Bronchial epithelial cell (primary cell): ENCODE results near the gene ELAVL3. TPM values are rescaled to one million over a fixed set of nuclear protein-coding genes. Genes with fewer than 3 reads are reported as not detected.

Source experiments
- DNase-seq: peaks from one replicate; pipeline ENCODE4 v3.0.0-alpha.2; 2010; ENCODE audit warnings: low read depth
- FAIRE-seq: peaks from 2 replicates; lab custom pipeline; 2011; peaks lifted over from hg19 to GRCh38; lab: Jason Lieb, UNC
- H3K27me3 ChIP-seq: 2 replicates; pipeline ENCODE4 v1.5.1; 2011; ENCODE audit warnings: low read length; ENCODE audit not compliant: control insufficient read depth, insufficient read depth
- H3K36me3 ChIP-seq: 2 replicates; pipeline ENCODE4 v1.5.1; 2011; ENCODE audit warnings: low read length; ENCODE audit not compliant: control insufficient read depth, insufficient read depth
- H3K4me3 ChIP-seq: 2 replicates; pipeline ENCODE4 v1.5.1; 2011; ENCODE audit warnings: mild to moderate bottlenecking, low read depth, low read length, control low read depth
- total RNA-seq: library from RNA; depleted of rRNA; stranded (reverse); fragments of >200 nt; gene quantifications from 2 replicates; pipeline ENCODE4 v1.2.1, GENCODE V29; 2014
- TF ChIP-seq, protein P1 (sequence below): IDR thresholded peaks from 2 replicates; pipeline ENCODE4 v1.5.1; 2011; ENCODE audit warnings: mild to moderate bottlenecking, moderate library complexity, low read length, control low read depth, inconsistent platforms; ENCODE audit not compliant: insufficient read depth, severe bottlenecking

Gene ELAVL3
- total RNA-seq, 1 donor from 2014 or later, result not detected

DNA sequence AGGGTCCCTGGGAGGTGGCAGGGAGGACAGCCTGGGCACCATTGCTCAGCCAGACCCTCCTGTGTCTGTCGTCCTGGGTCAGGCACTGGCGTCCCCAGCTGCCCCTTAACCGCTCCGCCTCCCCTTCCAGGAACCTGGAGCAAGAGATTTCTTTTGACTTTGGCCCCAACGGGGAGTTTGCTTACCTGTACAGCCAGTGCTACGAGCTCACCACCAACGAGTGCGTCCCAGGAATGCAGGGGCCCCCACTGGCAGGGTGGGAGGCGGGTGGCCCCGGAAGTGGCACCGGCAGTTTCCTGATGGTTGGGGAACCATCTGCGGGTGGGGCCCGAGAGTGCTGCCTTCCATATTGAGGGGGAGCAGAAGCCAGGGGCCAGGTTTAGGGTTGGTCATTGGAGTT lies 32.4 kb downstream of the ELAVL3 start:
- H3K36me3 ChIP-seq, result peaks cover 26% of the 10 kb centered on the region
- H3K27me3 ChIP-seq, result no peaks in the 10 kb centered on the region
- no peak for DNase-seq
- H3K4me3 ChIP-seq, result no peak overlapping the region
- FAIRE-seq, result no peak
- TF ChIP-seq, protein P1, sequence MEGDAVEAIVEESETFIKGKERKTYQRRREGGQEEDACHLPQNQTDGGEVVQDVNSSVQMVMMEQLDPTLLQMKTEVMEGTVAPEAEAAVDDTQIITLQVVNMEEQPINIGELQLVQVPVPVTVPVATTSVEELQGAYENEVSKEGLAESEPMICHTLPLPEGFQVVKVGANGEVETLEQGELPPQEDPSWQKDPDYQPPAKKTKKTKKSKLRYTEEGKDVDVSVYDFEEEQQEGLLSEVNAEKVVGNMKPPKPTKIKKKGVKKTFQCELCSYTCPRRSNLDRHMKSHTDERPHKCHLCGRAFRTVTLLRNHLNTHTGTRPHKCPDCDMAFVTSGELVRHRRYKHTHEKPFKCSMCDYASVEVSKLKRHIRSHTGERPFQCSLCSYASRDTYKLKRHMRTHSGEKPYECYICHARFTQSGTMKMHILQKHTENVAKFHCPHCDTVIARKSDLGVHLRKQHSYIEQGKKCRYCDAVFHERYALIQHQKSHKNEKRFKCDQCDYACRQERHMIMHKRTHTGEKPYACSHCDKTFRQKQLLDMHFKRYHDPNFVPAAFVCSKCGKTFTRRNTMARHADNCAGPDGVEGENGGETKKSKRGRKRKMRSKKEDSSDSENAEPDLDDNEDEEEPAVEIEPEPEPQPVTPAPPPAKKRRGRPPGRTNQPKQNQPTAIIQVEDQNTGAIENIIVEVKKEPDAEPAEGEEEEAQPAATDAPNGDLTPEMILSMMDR, result no peak

DNA sequence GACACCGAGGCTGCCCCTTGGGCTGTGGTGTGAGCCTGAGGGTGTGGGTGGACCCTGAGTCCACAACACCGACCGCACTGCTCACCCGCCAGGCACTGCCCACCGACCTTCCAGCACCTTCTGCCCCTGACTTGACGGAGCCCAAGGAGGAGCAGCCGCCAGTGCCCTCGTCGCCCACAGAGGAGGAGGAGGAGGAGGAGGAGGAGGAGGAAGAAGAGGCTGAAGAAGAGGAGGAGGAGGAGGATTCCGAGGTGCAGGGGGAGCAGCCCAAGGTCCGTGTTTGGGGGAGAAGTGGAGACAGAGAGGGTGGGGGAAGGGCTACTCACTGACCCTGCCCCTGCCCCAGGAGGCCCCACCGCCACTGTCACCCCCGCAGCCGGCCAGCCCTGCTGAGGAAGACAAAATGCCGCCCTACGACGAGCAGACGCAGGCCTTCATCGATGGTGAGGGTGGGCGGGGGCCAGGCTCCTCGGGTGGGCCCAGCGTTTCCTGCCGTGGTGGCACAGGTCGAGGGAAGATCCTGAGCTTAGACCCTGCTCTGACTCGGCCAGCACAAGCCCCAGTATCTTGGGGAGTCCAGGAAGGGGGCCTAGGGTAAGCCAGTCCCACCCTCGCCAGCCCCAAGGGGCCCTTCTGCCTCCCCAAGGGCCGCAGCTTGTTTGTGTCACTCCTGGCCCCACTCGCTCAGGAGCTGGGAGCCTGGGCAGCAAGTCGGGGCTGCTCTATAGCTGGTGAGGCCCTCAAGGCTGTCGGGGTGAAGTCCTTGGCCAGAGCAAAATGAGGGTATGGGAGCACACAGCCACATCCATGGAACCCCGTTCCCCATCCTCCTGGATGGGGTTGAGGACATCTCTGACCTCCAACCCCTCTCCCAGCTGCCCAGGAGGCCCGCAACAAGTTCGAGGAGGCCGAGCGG lies 33.2 kb downstream of the ELAVL3 start:
- TF ChIP-seq, protein P1, result no peak
- no peak for FAIRE-seq
- H3K27me3 ChIP-seq, result no peaks in the 10 kb centered on the region
- no peak for DNase-seq
- H3K4me3 ChIP-seq, result no peak overlapping the region
- peaks cover 26% of the 10 kb centered on the region for H3K36me3 ChIP-seq

DNA sequence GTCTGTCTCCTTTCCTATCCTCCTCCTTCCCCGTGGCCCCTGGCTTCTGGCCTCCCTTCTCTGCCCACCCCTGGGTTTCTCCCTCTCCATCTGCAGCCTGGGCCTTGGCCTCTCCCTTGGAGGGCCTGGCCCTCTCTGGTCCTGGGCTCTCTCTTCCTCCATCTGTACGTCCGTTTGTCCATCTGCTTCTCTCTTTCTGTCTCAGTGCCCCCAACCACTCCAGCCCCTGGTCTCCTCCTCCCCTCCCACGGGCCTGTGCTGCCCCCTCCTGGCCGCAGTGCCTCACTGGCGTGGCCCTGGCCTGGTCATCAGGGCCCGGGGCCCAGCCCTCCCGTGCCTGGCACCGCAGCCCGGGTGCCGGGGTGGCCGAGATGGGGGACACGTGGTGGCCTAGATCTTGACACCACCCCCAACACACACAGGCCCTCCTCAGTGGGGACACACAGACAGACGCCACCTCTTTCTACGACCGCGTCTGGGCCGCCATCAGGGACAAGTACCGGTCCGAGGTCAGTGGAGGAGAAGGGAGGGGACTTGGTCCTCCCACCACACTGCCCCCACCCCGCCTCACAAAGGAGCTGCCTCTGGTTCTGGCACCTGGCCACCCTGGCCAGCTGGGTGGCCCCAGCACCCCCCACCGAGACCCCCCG lies 34.1 kb downstream of the ELAVL3 start:
- no peak for FAIRE-seq
- peaks cover 29% of the 10 kb centered on the region for H3K36me3 ChIP-seq

DNA sequence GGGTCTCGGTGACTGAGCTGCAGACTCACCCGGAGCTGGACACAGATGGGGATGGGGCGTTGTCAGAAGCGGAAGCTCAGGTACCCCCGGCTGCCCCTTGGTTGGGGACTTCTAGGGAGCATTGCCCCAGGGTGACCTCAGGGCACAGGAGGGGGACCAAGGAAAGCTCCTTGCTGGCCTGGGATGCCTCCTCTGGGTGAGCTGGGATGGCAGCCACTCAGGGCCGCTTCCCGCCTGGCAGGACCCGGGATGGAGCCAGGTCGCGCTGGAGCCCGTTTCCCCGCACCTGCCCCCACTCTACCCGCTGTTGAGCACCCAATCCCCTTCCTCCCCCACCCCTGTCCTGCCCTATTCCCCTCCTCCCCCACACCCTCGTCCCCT lies 34.6 kb downstream of the ELAVL3 start:
- FAIRE-seq, result no peak
- Histone ChIP-seq H3K4me3 (no peak overlapping the region), H3K27me3 (no peaks in the 10 kb centered on the region), H3K36me3 (peaks cover 34% of the 10 kb centered on the region)
- TF ChIP-seq, protein P1, result no peak
- no peak for DNase-seq

More for the DNA sequence above, 34.1 kb downstream of the ELAVL3 start:
- H3K4me3 ChIP-seq, result no peak overlapping the region
- TF ChIP-seq, protein P1, result peak; percentile 76
- no peak for DNase-seq
- no peaks in the 10 kb centered on the region for H3K27me3 ChIP-seq

DNA sequence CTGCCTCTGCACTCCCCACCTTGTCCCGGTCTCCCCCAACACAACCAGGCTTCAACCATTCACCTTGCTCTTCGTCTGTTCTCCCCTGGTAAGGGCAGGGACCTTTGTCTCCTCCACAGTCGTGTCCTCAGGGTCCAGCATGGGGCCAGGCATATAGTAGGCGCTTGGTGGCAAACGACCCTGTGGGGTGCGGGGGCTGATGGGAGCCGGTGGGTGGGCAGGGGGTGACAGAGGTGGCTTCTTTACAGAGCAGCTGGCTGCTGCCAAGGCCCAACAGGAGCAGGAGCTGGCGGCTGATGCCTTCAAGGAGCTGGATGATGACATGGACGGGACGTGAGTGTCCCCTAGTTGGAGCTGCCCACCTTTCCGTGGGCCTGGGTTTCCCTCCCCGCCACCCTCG lies 35.7 kb downstream of the ELAVL3 start:
- Histone ChIP-seq H3K4me3 (no peak overlapping the region), H3K36me3 (peaks cover 39% of the 10 kb centered on the region), H3K27me3 (no peaks in the 10 kb centered on the region)
- TF ChIP-seq, protein P1, result no peak
- no peak for FAIRE-seq
- DNase-seq, result no peak
